Adrenal gland (tissue), 12 donors: Measurements from ENCODE around the gene AUH. TPM values are rescaled to one million over a fixed set of nuclear protein-coding genes. Genes with fewer than 3 reads are reported as not detected.
A peak's percentile ranks its signal among the peaks of the same experiment; 100 is the strongest.

Source experiments
- DNase-seq, 7 donors: peaks; one replicate each; pipeline ENCODE4 v3.0.0-alpha.2; 2019 to 2020
- H3K27ac ChIP-seq, 5 donors: fragments of 200-600 bp; sonication (generic) in 4 of 5; 1 replicate in 3 of 5; 2 replicates in 2 of 5; pipeline versions ENCODE4 v1.5.1 to v1.8.0; 2016 to 2020; ENCODE audit warnings: mild to moderate bottlenecking in 1 of 5
- H3K27me3 ChIP-seq: fragments of 200-600 bp; 2 replicates; pipeline ENCODE4 v1.8.0; 2021
- H3K36me3 ChIP-seq, 2 donors: fragments of 200-600 bp; replicated peaks in 1 of 2; 1 replicate in 1 of 2; 2 replicates in 1 of 2; pipeline versions ENCODE4 v1.5.1 to v1.8.0; 2018 to 2022
- H3K4me1 ChIP-seq, 2 donors: fragments of 200-600 bp; replicated peaks in 1 of 2; 1 replicate in 1 of 2; 2 replicates in 1 of 2; pipeline versions ENCODE4 v1.5.1 to v1.8.0; 2018 to 2021
- H3K4me3 ChIP-seq, 4 donors: fragments of 200-600 bp; sonication (generic) in 3 of 4; one replicate each; pipeline ENCODE4 v1.5.1; 2016 to 2018
- H3K9me3 ChIP-seq, 3 donors: fragments of 200-600 bp; sonication (generic) in 1 of 3; replicated peaks in 1 of 3; 1 replicate in 2 of 3; 2 replicates in 1 of 3; pipeline versions ENCODE4 v1.5.1 to v1.8.0; 2016 to 2021
- CTCF ChIP-seq, 6 experiments: fragments of 450-650 bp in 4 of 6; fragments of 200-600 bp in 2 of 6; sonication (generic) in 1 of 6; IDR thresholded peaks; 1 replicate in 5 of 6; 2 replicates in 1 of 6; pipeline versions ENCODE4 v1.5.1 to v1.8.0; 2016 to 2021; ENCODE audit warnings: antibody characterized with exemption in 6 of 6, mild to moderate bottlenecking in 2 of 6, moderate library complexity in 1 of 6
- POLR2A ChIP-seq, 2 donors: fragments of 450-650 bp; IDR thresholded peaks; one replicate each; pipeline ENCODE4 v1.6.1; 2017; ENCODE audit warnings: antibody characterized with exemption in 2 of 2, mild to moderate bottlenecking in 2 of 2, moderate library complexity in 1 of 2
- WGBS, 4 donors: extraction: QIAGEN DNeasy Blood & Tissue Kit in 2 of 4; methylation state at CpG; one replicate each; pipeline versions ENCODE4 v1.1.5 to v1.1.7; 2013 to 2017; 5-methylcytosine and 5-hydroxymethylcytosine counted together
- intact Hi-C, 2 donors: fragments of 100-400 bp; cut with DNase I; formaldehyde crosslinking; loops; one replicate each; pipeline versions ENCODE4 v1.14.1 to v1.15.0; 2022 to 2023
- polyA plus RNA-seq, 3 donors: library from polyadenylated mRNA; stranded (reverse); fragments of 200-250 nt in 2 of 3; fragments of 350-450 nt in 1 of 3; fragmentation: Illumina TruSeq in 1 of 3; extraction: RNeasy Lipid Tissue Mini Kit (QIAGEN cat#74804) in 1 of 3; gene quantifications; one replicate each; pipeline ENCODE4 v1.2.3, GENCODE V29; 2013 to 2014
- total RNA-seq, 9 donors: library from RNA; depleted of rRNA in 4 of 9; stranded (reverse); fragments of >200 nt in 4 of 9; fragments of 120-200 nt in 1 of 9; fragmentation: NEBNext Ultra II Directional in 1 of 9; extraction: Animal tissue kit (Norgen Biotek cat#: 25700) in 1 of 9; gene quantifications; one replicate each; pipeline versions ENCODE4 v1.1.0 to v1.2.4, GENCODE V29; 2013 to 2023
- donor health status: healthy with polysubstance abuse.
- donor health status: Bipolar disorder and iron deficiency.
- donor health status: DM: yes; HTN: yes; CAD: no.
- donor health status: DM: no; HTN: no; CAD: no.
- donor health status: DM: no; HTN: no; CAD: no.
- donor health status: DM: yes; HTN: yes; CAD: no.

The AUH gene
- total and polyA plus RNA-seq, 12 donors: 41.9 to 158 (median 71.7) TPM

GRCh38 chr9:91291866-91292265, 69.9 kb downstream of the AUH start:
- peaks cover 0 to 24% of the 10 kb centered on the region in 2 donors for H3K36me3 ChIP-seq
- no peak overlapping the region for H3K27ac ChIP-seq
- H3K4me1 ChIP-seq: peaks cover 0 to 5% of the 10 kb centered on the region in 2 donors
- H3K4me3 ChIP-seq: no peak overlapping the region
- TF ChIP-seq POLR2A (IDR thresholded peaks at IDR 0.05) (no peak), CTCF (IDR thresholded peaks at IDR 0.05) (no peak)
- no peaks in the 10 kb centered on the region for H3K9me3 ChIP-seq
- DNase-seq: no peak
- intact Hi-C loops: no loop called here
- no peaks in the 10 kb centered on the region for H3K27me3 ChIP-seq
- 69 to 71% (median 70%) methylated on average over 4 of the region's 4 CpGs for WGBS, 4 donors

GRCh38 chr9:91289244-91289643, 72.5 kb downstream of the AUH start:
- intact Hi-C loops: no loop called here
- H3K4me1 ChIP-seq: peaks cover 4 to 7% of the 10 kb centered on the region in 2 donors
- TF ChIP-seq POLR2A (IDR thresholded peaks at IDR 0.05) (no peak), CTCF (IDR thresholded peaks at IDR 0.05) (no peak)

GRCh38 chr9:91285729-91286353, 75.9 kb downstream of the AUH start:
- DNase-seq: no peak
- Histone ChIP-seq H3K27ac (peak overlapping the region in 4 of 5 donors; percentile 60 to 76 (median 71)), H3K36me3 (peaks cover 0 to 7% of the 10 kb centered on the region in 2 donors), H3K4me3 (peak overlapping the region in 1 of 4 donors; percentile 27), H3K27me3 (no peaks in the 10 kb centered on the region), H3K9me3 (no peaks in the 10 kb centered on the region), H3K4me1 (peaks cover 4 to 7% of the 10 kb centered on the region in 2 donors)
- WGBS, 4 donors: 31 to 45% (median 39%) methylated on average over 6 of the region's 6 CpGs
- intact Hi-C loops: no loop called here
- peak in 1 of 2 donors; percentile 55 for TF ChIP-seq POLR2A (IDR thresholded peaks at IDR 0.05)
- TF ChIP-seq CTCF (IDR thresholded peaks at IDR 0.05): no peak

More at GRCh38 chr9:91289244-91289643, 72.5 kb downstream of the AUH start:
- Histone ChIP-seq H3K27ac (no peak overlapping the region), H3K4me3 (no peak overlapping the region), H3K9me3 (no peaks in the 10 kb centered on the region), H3K27me3 (no peaks in the 10 kb centered on the region), H3K36me3 (peaks cover 0 to 17% of the 10 kb centered on the region in 2 donors)
- WGBS, 4 donors: 77 to 93% (median 87%) methylated on average over 1 of the region's 1 CpG
- DNase-seq: no peak

GRCh38 chr9:91282292-91282691, 79.4 kb downstream of the AUH start:
- Histone ChIP-seq H3K4me1 (peaks cover 4 to 7% of the 10 kb centered on the region in 2 donors), H3K4me3 (no peak overlapping the region), H3K27ac (no peak overlapping the region), H3K36me3 (no peaks in the 10 kb centered on the region), H3K9me3 (no peaks in the 10 kb centered on the region), H3K27me3 (no peaks in the 10 kb centered on the region)
- DNase-seq: no peak
- TF ChIP-seq CTCF (IDR thresholded peaks at IDR 0.05) (no peak), POLR2A (IDR thresholded peaks at IDR 0.05) (no peak)
- intact Hi-C loops: no loop called here
- 92 to 99% (median 96%) methylated on average over 3 of the region's 3 CpGs for WGBS, 4 donors
